HG02852 (cell line): ENCODE measurements around the gene IPCEF1.
A peak's percentile ranks its signal among the peaks of the same experiment; 100 is the strongest.
"Not testable (repeated sequence)": the region's sequence is repeated elsewhere in the genome, so short reads cannot be mapped to it uniquely, and the experiment has no call there.

Experiments
- ATAC-seq: cut with Tn5 transposase; IDR thresholded peaks from one replicate; pipeline ENCODE4 v1.9.1; 2021; ENCODE audit warnings: mild to moderate bottlenecking, moderate library complexity; ENCODE audit not compliant: unreplicated experiment

Gene IPCEF1

DNA sequence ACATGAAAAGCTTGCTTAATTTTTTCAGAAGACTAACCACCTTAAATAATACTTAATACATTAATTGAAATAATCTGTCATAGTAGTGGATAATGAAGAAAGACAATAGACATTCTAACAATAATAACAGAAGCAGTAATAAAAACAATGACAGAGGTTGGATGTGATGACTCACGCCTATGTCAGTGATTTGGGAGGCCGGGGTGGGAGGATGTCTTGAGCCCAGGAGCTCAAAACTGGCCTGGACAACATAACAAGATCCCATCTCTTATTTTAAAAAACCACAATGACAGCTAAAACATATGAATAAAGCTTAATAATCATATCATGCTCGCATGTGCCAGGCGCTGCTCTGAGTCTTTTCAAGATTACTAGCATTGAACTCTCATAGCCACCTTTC, 105.5 kb downstream of the IPCEF1 start:
- no peak for ATAC-seq

DNA sequence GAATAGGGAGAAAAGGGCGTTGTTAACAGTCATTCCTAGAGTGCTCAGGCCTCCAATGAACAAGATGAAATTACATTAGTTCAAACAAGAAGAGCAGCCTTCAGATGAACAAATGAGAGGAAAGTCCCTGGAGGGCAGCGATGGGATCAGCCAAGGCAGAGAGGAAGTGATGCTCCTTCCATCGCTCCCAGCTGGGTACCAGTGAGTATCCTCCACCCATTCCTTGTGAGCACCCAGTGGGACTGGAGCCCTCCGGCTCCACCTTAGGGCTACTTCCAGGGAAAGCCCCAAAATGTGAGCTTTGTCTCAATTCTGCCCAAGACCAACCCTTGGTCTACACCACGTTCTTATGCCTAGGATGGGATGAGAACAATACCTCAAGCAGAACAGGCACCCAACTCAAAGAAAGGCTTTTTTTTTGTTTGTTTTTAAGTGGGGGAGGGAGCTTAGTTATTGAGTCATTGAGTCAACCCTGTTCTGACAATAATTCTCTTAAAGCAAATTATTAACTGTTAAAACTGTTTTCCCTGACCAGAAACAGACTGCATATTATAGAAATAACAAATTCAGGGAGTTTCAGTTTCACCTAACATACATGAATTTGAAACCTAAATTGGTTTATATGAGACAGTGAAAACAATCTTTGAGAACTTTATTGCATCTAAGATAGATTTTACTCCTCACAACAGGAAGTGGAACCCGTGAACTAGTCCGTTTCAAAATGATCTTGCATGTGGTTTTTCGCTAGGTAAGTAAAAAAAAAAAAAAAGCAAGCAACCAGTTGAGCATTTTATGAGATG, 106.9 kb downstream of the IPCEF1 start:
- peak; percentile 77 for ATAC-seq

DNA sequence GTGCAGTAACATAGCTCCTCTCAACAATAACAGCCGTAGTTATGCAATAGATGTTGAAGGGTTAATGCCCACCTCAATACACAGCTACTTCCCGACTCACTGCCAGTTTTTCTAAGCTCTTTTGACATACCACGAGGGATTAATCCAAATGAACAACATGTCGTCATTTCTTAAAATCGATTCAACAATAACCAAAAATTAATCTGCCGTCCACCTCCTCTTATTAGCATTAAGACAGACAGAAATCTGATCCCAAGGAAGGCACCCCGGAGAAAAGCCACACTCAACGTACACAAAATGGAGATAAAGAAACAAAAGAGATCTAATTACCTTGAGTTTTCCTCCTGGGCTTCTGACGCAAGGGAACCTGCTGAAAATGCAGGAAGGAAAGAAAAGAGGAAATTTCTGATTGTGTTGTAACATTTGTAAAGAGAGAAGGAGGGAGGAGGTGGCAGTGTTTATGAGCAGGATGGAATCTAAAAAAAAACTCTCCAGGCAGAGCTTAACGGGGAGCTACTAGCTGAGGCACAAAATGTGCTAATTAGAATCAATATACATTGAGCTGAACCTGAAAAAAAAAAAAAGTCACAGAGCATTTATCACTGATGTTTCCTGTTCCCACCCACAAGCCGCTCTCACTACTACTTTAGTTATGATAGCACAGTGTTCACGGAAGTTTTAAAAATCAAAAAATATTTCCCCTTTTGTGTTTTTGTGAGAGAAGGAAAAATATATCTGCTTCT, 109.3 kb downstream of the IPCEF1 start:
- peak; percentile 53 for ATAC-seq

- ATAC-seq: no peak
Measured at GRCh38 chr6:154246723-154247118, 109.9 kb downstream of the IPCEF1 start.

DNA sequence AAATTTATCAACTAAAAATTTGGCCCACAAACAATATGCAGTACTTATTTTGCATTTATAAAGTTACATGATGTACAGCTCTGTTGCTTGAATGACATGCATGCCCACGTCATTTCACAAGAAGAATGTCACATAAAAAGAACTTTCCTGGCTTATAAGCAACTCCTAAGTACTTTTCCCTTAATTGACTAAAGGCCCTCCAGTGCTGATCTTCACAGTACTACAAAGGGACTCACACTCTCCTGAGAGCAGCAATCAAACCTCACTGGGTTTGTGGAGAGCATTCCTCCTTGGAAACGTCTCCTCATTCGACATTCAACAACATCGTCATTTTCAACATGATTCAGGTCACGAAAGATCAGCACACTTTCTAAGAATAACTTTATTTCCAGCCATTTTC, 111.1 kb downstream of the IPCEF1 start:
- no peak for ATAC-seq

DNA sequence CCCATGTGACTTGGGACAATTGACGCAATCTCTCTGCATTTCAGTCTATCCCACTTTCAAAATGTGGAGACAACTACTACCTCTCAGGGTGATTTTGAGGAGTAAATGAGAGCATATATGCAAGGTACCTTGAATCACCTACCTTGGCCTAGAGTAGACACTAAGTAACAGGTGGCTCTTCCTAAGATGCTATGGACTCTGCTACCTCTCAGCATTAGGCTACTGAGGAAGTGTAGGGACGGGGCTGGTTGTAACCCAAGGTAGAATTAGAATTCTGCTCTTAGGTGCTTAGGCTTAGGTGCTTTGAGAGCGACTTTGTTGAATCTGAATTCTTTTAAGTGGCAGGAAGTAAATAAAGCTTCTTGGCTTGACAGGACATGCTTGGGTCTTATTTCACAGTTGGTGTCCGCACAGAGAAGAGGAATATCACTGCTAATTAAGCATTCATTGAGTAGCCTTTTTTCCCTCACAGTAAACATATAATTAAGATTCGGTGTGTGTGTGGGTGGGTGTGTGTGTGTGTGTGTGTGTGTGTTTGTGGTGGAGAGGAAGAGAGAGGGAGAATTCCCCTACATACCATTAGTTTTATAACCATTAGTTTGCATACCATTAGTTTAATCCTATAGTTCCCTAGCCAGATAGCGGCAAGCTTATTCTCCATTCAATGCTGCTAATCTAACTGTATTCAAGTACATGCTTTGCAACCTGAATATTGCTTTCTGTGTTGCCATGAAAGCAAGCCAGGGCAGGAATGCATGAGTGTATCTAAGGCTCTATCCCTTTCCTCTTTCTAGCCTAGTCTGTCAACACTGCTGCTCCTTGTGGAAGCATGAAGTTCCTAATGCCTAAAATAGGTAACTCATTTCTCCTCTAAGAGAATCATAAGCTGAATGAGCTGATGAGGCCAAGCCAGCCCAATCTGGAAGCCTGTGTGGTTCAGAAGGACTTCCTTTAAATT, 112.5 kb downstream of the IPCEF1 start:
- ATAC-seq: no peak

DNA sequence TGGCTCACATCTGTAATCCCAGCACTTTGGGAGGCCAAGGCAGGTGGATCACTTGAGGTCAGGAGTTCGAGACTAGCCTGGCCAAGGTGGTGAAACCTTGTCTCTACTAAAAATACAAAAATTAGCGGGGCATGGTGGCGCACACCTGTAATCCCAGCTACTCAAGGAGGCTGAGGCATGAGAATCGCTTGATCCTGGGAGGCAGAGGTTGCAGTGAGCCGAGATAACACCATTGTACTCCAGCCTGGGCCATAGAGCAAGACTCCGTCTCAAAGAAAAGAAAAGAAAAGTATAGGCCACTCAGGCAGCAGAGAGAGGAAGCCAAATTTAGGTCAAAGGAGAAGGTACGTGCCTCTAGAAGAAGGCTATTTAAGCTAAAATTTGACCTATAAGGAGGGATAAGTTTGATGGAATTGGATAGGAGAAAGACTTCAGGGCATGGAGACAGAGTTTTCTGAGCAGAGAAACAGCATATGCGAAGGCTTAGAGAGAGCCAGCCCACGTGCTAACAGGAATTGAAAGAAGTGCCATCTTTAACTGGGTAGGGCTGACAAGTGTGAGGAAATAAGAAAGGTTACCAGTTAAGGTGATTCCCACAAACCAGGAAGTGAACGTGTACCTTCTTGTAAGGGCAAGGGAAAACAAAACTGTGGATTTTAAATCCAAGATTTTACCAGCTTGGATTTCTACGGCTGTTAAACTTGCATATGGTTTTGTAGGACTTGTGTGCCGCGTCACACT, 113.8 kb downstream of the IPCEF1 start:
- no peak for ATAC-seq

- ATAC-seq: no peak
Measured at GRCh38 chr6:154241581-154241980, 115.0 kb downstream of the IPCEF1 start.

- not testable (repeated sequence) for ATAC-seq
Measured at GRCh38 chr6:154241061-154241460, 115.5 kb downstream of the IPCEF1 start.

DNA sequence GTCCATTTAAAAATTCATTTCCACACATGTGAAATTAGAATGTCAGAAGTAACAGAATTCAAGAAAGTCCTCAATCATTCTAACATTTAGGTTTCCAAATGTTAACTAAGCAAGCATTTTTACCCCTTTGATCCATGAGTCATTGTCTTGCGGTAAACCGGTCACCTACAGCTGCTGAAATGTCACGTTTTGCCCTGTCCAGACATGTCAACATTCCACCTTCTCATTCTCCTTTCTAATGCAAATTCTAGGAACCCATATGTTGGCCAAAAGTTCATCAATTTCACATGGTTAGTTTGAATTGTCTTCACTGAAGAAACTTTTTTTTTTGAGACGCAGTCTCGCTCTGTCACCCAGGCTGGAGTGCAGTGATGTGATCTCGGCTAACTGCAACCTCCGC, 117.2 kb downstream of the IPCEF1 start:
- ATAC-seq: no peak

DNA sequence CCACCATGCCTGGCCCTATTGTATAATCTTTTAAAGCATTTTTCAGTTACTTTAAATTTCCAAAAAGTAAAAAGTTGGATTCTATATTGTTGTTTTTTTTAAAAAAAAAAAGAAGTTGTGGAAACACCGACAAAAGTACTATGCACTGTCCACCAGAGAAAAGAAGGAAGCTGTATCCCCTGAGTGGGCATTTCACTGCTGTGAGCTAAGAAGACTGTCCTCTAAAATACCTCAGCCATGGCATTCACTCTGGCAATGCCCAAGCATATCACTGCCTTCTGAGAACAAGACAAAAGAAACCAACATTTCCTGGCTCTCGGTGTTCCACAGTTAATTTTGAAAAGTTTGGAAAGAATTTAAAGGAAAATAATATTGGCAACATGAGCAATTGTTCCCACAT, 117.8 kb downstream of the IPCEF1 start:
- no peak for ATAC-seq

- ATAC-seq: no peak
Measured at GRCh38 chr6:154236646-154237301, 119.8 kb downstream of the IPCEF1 start.

DNA sequence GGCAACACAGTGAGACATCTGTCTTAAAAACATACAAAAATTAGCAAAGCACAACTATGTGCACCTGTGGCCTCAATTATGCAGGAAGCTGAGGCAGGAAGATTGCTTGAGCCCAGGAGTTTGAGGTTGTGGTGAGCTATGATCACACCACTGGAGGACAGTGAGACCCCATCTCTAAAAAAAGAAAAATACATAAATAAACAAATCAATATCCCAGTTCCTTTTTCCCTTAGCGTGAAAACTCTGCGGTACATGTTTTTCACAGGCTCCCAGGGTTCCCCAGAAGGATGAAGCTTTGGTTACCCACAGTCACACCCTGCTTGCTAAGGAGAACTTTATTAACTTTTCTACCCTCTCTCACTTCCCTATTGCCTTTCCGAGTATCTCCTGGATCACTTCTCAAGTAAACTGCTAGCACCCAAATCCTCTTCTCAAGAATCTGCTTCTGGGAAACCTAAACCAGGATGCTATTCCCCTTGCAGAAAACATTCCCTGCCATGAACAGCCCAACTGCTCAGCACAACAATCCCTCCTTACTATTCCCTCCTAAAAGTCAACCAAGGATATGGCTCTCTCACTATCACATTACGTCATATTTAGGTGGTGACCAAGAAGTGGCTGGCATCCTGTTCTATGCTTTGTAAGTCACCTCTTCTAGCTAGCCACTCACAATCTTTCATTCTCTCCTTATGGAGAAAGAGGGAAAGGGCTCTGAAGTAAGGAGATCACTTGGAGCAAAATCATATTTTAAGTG, 122.4 kb downstream of the IPCEF1 start:
- peak; percentile 47 for ATAC-seq

GRCh38 chr6:154233383-154233782, 123.2 kb downstream of the IPCEF1 start:
- no peak for ATAC-seq

- ATAC-seq: no peak
Measured at GRCh38 chr6:154232013-154232910, 124.3 kb downstream of the IPCEF1 start.

DNA sequence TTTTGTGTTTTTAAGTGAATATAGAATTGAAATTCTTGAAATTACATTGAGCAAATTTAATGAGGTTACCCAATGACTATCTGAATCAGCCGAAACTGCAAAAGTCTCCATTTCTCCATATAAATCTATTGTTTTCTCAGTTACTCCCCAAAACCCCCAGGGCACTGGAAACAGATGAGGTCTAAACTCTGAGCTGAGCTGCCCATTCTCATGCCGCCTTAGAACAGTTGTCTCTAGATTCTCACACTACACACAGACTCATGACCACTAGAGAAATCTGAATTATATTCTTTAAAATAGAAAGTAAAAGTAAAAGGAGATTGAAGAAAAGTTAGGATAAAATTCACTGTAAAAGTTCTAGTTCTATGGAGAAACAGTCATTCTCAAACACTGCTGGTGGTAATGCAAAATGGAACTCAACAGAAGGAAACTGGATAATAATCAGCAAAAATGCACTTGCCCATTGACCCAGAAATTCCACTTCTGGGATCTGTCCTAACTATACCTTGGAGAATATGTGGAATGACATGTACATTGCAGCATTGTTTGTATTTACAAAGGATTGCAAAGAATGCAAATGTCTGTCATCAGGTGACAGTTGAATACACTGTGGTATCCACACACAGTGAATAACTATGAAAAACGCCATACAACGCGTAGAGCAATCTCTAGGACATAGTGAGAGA, 125.5 kb downstream of the IPCEF1 start:
- no peak for ATAC-seq

DNA sequence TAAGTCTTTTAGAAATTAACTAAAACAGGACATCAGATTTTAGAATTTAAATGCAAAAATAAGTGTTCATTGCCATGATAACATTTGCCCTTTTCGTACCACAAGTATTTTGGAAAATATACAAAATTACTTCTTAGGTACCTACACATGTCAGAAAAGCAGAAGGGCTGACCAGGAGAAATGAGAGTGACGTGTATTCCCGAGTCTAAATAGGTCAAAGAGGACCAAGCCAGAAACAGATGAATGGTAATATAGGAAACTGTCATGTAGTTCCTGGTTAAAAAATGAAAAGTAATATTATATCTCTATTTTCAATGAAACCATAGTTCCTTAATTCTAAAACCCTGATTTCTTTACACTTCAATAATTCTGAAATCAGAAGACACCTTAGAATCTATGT, 126.2 kb downstream of the IPCEF1 start:
- ATAC-seq: no peak

DNA sequence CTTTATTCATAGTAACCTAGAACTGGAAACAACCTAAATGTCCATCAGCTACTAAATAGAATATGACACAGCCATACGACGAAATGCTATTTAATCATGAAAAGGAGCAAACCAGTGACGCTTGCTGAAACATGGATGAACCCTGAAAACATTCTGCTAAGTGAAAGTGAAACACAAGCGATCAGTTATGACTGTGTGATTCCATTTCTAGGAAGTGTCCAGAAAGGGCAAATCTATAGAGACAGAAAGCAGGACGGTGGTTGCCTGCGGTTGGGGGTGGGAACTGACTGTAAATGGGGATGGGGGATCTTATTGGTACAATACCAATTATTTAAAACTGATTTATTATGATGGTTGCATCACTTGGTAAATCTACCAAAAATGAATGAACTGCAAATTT, 126.8 kb downstream of the IPCEF1 start:
- peak; percentile 81 for ATAC-seq
